Neural crest cell (in vitro differentiated cells): ENCODE results near the gene CNTN1. TPM values are rescaled to one million over a fixed set of nuclear protein-coding genes. Genes with fewer than 3 reads are reported as not detected.

Source experiments
- DNase-seq: peaks from one replicate; pipeline ENCODE4 v3.0.0; 2021; ENCODE audit warnings: low read depth, mixed read lengths, low spot score
- H3K27ac Mint-ChIP-seq: one replicate; pipeline ENCODE4 v1.8.0; 2021; ENCODE audit warnings: mild to moderate bottlenecking, mixed read lengths; ENCODE audit not compliant: unreplicated experiment
- H3K27me3 Mint-ChIP-seq: 2 replicates; pipeline ENCODE4 v1.8.0; 2021; ENCODE audit warnings: low read depth, mild to moderate bottlenecking, mixed read lengths
- H3K36me3 Mint-ChIP-seq: 2 replicates; pipeline ENCODE4 v1.8.0; 2021; ENCODE audit warnings: low read depth, mild to moderate bottlenecking, mixed read lengths
- H3K4me1 Mint-ChIP-seq: 2 replicates; pipeline ENCODE4 v1.8.0; 2021; ENCODE audit warnings: mixed read lengths
- H3K4me3 Mint-ChIP-seq: one replicate; pipeline ENCODE4 v1.8.0; 2021; ENCODE audit warnings: mild to moderate bottlenecking, mixed read lengths
- H3K9me3 Mint-ChIP-seq: 2 replicates; pipeline ENCODE4 v1.8.0; 2021; ENCODE audit warnings: mixed read lengths
- CTCF ChIP-seq: fragments of 200-600 bp; sonication (generic); conservative IDR thresholded peaks from 2 replicates; pipeline ENCODE4 v1.5.0; 2021; ENCODE audit warnings: antibody characterized with exemption, mild to moderate bottlenecking
- total RNA-seq: library from RNA; stranded (reverse); gene quantifications from 2 replicates; pipeline ENCODE4 v1.2.1, GENCODE V29; 2021

CNTN1 gene
- total RNA-seq, 1 donor from 2014 or later, result 1.0 TPM

DNA sequence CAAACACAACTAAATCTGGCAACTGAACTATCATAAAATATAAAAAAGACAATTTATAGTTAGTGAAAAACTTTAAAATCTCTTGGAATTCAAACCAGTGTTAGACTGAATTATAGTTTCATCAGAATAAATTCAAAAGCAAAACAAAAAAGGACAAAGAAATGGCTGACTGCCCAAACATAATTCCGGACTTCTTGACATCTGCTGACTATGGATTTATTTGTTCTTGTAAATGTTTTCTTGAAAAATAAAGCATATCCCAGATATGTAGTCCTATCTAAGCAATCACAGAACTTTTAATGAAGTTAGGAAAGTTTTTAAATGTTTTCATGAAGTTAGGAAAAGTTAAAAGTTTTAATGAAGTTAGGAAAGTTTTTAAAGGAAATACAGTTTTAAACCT is 45.8 kb upstream of the CNTN1 start:
- Mint-ChIP-seq H3K9me3 (peaks cover 9% of the 10 kb centered on the region), H3K27me3 (no peaks in the 10 kb centered on the region), H3K36me3 (peaks cover 3% of the 10 kb centered on the region), H3K4me1 (no peaks in the 10 kb centered on the region), H3K27ac (no peak overlapping the region), H3K4me3 (no peak overlapping the region)
- TF ChIP-seq CTCF, result no peak
- DNase-seq, result no peak

- peaks cover 7% of the 10 kb centered on the region for H3K9me3 Mint-ChIP-seq
Observed at GRCh38 chr12:40646911-40647310, 45.3 kb upstream of the CNTN1 start.

GRCh38 chr12:40647651-40648050 is 44.6 kb upstream of the CNTN1 start:
- no peaks in the 10 kb centered on the region for H3K36me3 Mint-ChIP-seq
- DNase-seq, result no peak
- TF ChIP-seq CTCF, result no peak

More at GRCh38 chr12:40646911-40647310, 45.3 kb upstream of the CNTN1 start:
- no peaks in the 10 kb centered on the region for H3K36me3 Mint-ChIP-seq
- no peak overlapping the region for H3K4me3 Mint-ChIP-seq
- DNase-seq, result no peak
- no peak for TF ChIP-seq CTCF
- no peak overlapping the region for H3K27ac Mint-ChIP-seq
- H3K27me3 Mint-ChIP-seq, result no peaks in the 10 kb centered on the region
- no peaks in the 10 kb centered on the region for H3K4me1 Mint-ChIP-seq

GRCh38 chr12:40648519-40648918 is 43.7 kb upstream of the CNTN1 start:
- no peak for DNase-seq
- no peaks in the 10 kb centered on the region for H3K4me1 Mint-ChIP-seq
- peaks cover 5% of the 10 kb centered on the region for H3K9me3 Mint-ChIP-seq
- H3K27me3 Mint-ChIP-seq, result no peaks in the 10 kb centered on the region
- no peaks in the 10 kb centered on the region for H3K36me3 Mint-ChIP-seq
- TF ChIP-seq CTCF, result no peak
- no peak overlapping the region for H3K27ac Mint-ChIP-seq
- H3K4me3 Mint-ChIP-seq, result no peak overlapping the region

More at GRCh38 chr12:40647651-40648050, 44.6 kb upstream of the CNTN1 start:
- H3K27ac Mint-ChIP-seq, result no peak overlapping the region
- H3K4me3 Mint-ChIP-seq, result no peak overlapping the region
- H3K4me1 Mint-ChIP-seq, result no peaks in the 10 kb centered on the region
- H3K27me3 Mint-ChIP-seq, result no peaks in the 10 kb centered on the region
- peaks cover 7% of the 10 kb centered on the region for H3K9me3 Mint-ChIP-seq

DNA sequence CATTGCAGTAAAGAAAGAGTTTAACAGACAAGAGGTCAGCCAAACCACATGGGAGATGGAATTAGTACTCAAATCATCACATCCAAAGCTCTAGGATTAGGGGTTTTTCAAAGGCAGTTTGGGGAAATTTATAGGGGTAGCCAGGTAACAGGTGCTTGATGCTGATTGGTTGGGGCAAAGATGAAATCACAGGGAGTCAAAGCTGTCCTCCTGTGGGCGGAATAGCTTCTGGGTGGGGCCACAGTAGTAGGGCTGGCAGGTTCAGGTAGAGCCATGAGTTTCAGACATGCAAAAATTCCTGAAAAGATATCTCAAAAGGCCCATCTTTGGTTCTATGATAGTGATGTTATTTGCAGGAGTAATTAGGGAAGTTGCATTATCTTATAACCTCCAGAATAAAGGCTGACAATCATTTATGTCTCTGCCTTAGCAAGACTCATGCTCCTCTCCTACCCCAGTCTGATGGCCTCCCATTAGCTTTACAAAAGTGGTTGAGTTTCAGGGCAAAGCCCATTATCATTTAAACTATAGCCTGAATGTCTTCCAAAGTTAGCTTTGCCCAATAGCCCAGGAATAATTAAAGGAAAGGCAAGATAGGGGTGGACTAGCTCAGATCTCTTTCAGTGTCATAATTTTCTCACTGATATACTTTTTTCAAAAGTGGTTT is 42.1 kb upstream of the CNTN1 start:
- Mint-ChIP-seq H3K4me3 (no peak overlapping the region), H3K27me3 (no peaks in the 10 kb centered on the region), H3K9me3 (peaks cover 2% of the 10 kb centered on the region), H3K27ac (no peak overlapping the region), H3K36me3 (no peaks in the 10 kb centered on the region), H3K4me1 (no peaks in the 10 kb centered on the region)
- DNase-seq, result no peak
- TF ChIP-seq CTCF, result no peak
